ENCODE measurements around the gene PAQR6.

GRCh38 chr1:156194300-156194652 is 53.6 kb downstream of the PAQR6 start:
- TF ChIP-seq CTCF (IDR thresholded peaks at IDR 0.05) (no peak), POLR2AphosphoS5 (IDR thresholded peaks at IDR 0.05; ENCODE audit: insufficient read depth in 1 of 2, low read depth in 1 of 2) (no peak), POLR2A (IDR thresholded peaks at IDR 0.05) (no peak)
